Right lobe of liver (tissue), 6 donors: Measurements from ENCODE around the gene SIK1. TPM values are rescaled to one million over a fixed set of nuclear protein-coding genes. Genes with fewer than 3 reads are reported as not detected.

Source experiments
- ATAC-seq, 4 donors: fragments of 200-7000 bp; cut with Tn5 transposase; one replicate each; pipeline ENCODE4 v1.9.1; 2020; ENCODE audit warnings: mild to moderate bottlenecking in 4 of 4, moderate library complexity in 4 of 4
- DNase-seq, 3 donors: peaks; one replicate each; pipeline ENCODE4 v3.0.0-alpha.2; 2020
- H3K27ac ChIP-seq, 3 donors: fragments of 200-600 bp; one replicate each; pipeline ENCODE4 v1.8.0; 2022
- H3K27me3 ChIP-seq, 2 donors: fragments of 200-600 bp; one replicate each; pipeline ENCODE4 v1.8.0; 2022
- H3K36me3 ChIP-seq, 4 donors: fragments of 200-600 bp; sonication (generic) in 1 of 4; one replicate each; pipeline versions ENCODE4 v1.5.1 to v1.8.0; 2017 to 2022; ENCODE audit warnings: control low read depth in 1 of 4
- H3K4me1 ChIP-seq, 4 donors: fragments of 200-600 bp; sonication (generic) in 1 of 4; one replicate each; pipeline versions ENCODE4 v1.5.1 to v1.8.0; 2017 to 2022; ENCODE audit warnings: control low read depth in 1 of 4
- H3K4me3 ChIP-seq, 3 donors: fragments of 200-600 bp; one replicate each; pipeline ENCODE4 v1.8.0; 2022
- H3K9me3 ChIP-seq, 4 donors: fragments of 200-600 bp; sonication (generic) in 1 of 4; one replicate each; pipeline versions ENCODE4 v1.5.1 to v1.8.0; 2017 to 2022; ENCODE audit warnings: control low read depth in 1 of 4
- CTCF ChIP-seq, 4 donors: fragments of 200-600 bp in 3 of 4; fragments of 450-650 bp in 1 of 4; IDR thresholded peaks; one replicate each; pipeline versions ENCODE4 v1.5.1 to v1.8.0; 2016 to 2022; ENCODE audit warnings: antibody characterized with exemption in 4 of 4, mild to moderate bottlenecking in 2 of 4
- POLR2A ChIP-seq: fragments of 450-650 bp; IDR thresholded peaks from one replicate; pipeline ENCODE4 v1.6.1; 2017; ENCODE audit warnings: antibody characterized with exemption, mild to moderate bottlenecking
- WGBS: methylation state at CpG from one replicate; pipeline ENCODE4 v1.1.6; 2018; ENCODE audit warnings: low coverage, low lambda C conversion rate; ENCODE audit not compliant: insufficient coverage; ENCODE audit errors: missing lambda C conversion rate; 5-methylcytosine and 5-hydroxymethylcytosine counted together
- intact Hi-C, 2 donors: fragments of 100-400 bp; cut with DNase I; formaldehyde crosslinking; loops; one replicate each; pipeline versions ENCODE4 v1.11.2 to v1.14.1; 2022
- total RNA-seq, 6 experiments: library from RNA; depleted of rRNA in 2 of 6; stranded (reverse); fragments of >200 nt in 2 of 6; fragmentation: NEBNext Ultra II Directional in 3 of 6; extraction: Animal tissue kit (Norgen Biotek cat#: 25700) in 3 of 6; gene quantifications; one replicate each; pipeline versions ENCODE4 v1.1.0 to v1.2.4, GENCODE V29; 2016 to 2023
- donor health status: DM: no; HTN: yes; CAD: no.
- donor health status: DM: no; HTN: no; CAD: no.
- donor health status: DM: no; HTN: no; CAD: no.
- donor health status: DM: no; HTN: yes; CAD: no.
- donor health status: DM: no; HTN: yes; CAD: no.

Gene SIK1
- total RNA-seq, 6 experiments from 2014 or later, result 4.2 to 44.4 (median 23.9) TPM

- WGBS, result 77% methylated on average over 8 of the region's 26 CpGs
- no peak overlapping the region for H3K4me3 ChIP-seq
- DNase-seq (peak in 1 of 3 donors; percentile 13), ATAC-seq (no peak)
- H3K27ac ChIP-seq, result no peak overlapping the region
- H3K27me3 ChIP-seq, result no peaks in the 10 kb centered on the region
- H3K4me1 ChIP-seq, result no peaks in the 10 kb centered on the region
- no peaks in the 10 kb centered on the region for H3K36me3 ChIP-seq
- intact Hi-C loops, result no loop called here
- TF ChIP-seq POLR2A, result no peak
- no peak for TF ChIP-seq CTCF (IDR thresholded peaks at IDR 0.05)
- H3K9me3 ChIP-seq, result no peaks in the 10 kb centered on the region
Observed at GRCh38 chr21:43372663-43373361, 54.1 kb downstream of the SIK1 start.

- H3K27ac ChIP-seq, result no peak overlapping the region
- no peaks in the 10 kb centered on the region for H3K36me3 ChIP-seq
- TF ChIP-seq CTCF (IDR thresholded peaks at IDR 0.05) (no peak), POLR2A (no peak)
- H3K27me3 ChIP-seq, result no peaks in the 10 kb centered on the region
- H3K4me3 ChIP-seq, result no peak overlapping the region
- no CpG with 5 or more reads among the region's 9 CpGs for WGBS
- ATAC-seq (no peak), DNase-seq (peak in 1 of 3 donors; percentile 15)
- H3K4me1 ChIP-seq, result no peaks in the 10 kb centered on the region
- H3K9me3 ChIP-seq, result no peaks in the 10 kb centered on the region
- intact Hi-C loops, result no loop called here
Observed at GRCh38 chr21:43371786-43372185, 55.1 kb downstream of the SIK1 start.

- H3K27me3 ChIP-seq, result no peaks in the 10 kb centered on the region
- no peaks in the 10 kb centered on the region for H3K36me3 ChIP-seq
- no peak for DNase-seq
- no peak overlapping the region for H3K27ac ChIP-seq
- no peak overlapping the region for H3K4me3 ChIP-seq
- 85% methylated on average over 2 of the region's 2 CpGs for WGBS
- ATAC-seq, result no peak
- TF ChIP-seq CTCF (IDR thresholded peaks at IDR 0.05) (no peak), POLR2A (no peak)
- no peaks in the 10 kb centered on the region for H3K4me1 ChIP-seq
- no peaks in the 10 kb centered on the region for H3K9me3 ChIP-seq
- intact Hi-C loops, result no loop called here
Observed at GRCh38 chr21:43370888-43371570, 55.9 kb downstream of the SIK1 start.

- DNase-seq, result peak in 1 of 3 donors; percentile 17
- ATAC-seq, result no peak
- no peak for TF ChIP-seq POLR2A
- TF ChIP-seq CTCF (IDR thresholded peaks at IDR 0.05), result no peak
Observed at GRCh38 chr21:43370091-43370658, 56.8 kb downstream of the SIK1 start.

More at GRCh38 chr21:43370091-43370658, 56.8 kb downstream of the SIK1 start:
- H3K4me3 ChIP-seq, result no peak overlapping the region
- H3K27ac ChIP-seq, result no peak overlapping the region
- no peaks in the 10 kb centered on the region for H3K27me3 ChIP-seq
- H3K9me3 ChIP-seq, result no peaks in the 10 kb centered on the region
- no peaks in the 10 kb centered on the region for H3K36me3 ChIP-seq
- intact Hi-C loops, result no loop called here
- H3K4me1 ChIP-seq, result no peaks in the 10 kb centered on the region
- WGBS, result 69% methylated on average over 7 of the region's 20 CpGs
